Pancreas (tissue), 10 donors: Measurements from ENCODE around the gene TAS2R19. TPM values are rescaled to one million over a fixed set of nuclear protein-coding genes. Genes with fewer than 3 reads are reported as not detected.

Source experiments
- ATAC-seq, 4 donors: fragments of 200-7000 bp; cut with Tn5 transposase; one replicate each; pipeline versions ENCODE4 v1.8.0 to v1.9.1; 2020; ENCODE audit warnings: mild to moderate bottlenecking in 4 of 4, moderate library complexity in 4 of 4
- DNase-seq, 6 donors: peaks; one replicate each; pipeline ENCODE4 v3.0.0-alpha.2; 2020
- FAIRE-seq: peaks from 2 replicates; lab custom pipeline; 2012; peaks lifted over from hg19 to GRCh38; lab: Jason Lieb, UNC
- H3K27ac ChIP-seq, 4 donors: fragments of 200-600 bp; sonication (generic); 1 replicate in 3 of 4; 2 replicates in 1 of 4; pipeline versions ENCODE4 v1.5.0 to v1.8.0; 2020
- H3K27me3 ChIP-seq, 4 donors: fragments of 200-600 bp; one replicate each; pipeline ENCODE4 v1.8.0; 2021
- H3K36me3 ChIP-seq, 3 donors: fragments of 200-600 bp; sonication (generic) in 1 of 3; one replicate each; pipeline versions ENCODE4 v1.5.0 to v1.8.0; 2020 to 2021
- H3K4me1 ChIP-seq, 3 donors: fragments of 200-600 bp; one replicate each; pipeline ENCODE4 v1.8.0; 2021
- H3K4me3 ChIP-seq, 4 donors: fragments of 200-600 bp; sonication (generic) in 2 of 4; one replicate each; pipeline versions ENCODE4 v1.5.0 to v1.8.0; 2020 to 2021
- H3K9me3 ChIP-seq, 4 donors: fragments of 200-600 bp; one replicate each; pipeline ENCODE4 v1.8.0; 2021
- CTCF ChIP-seq, 4 donors: fragments of 200-600 bp; sonication (generic) in 3 of 4; IDR thresholded peaks; one replicate each; pipeline versions ENCODE4 v1.5.0 to v1.8.0; 2021; ENCODE audit warnings: antibody characterized with exemption in 4 of 4
- WGBS, 2 donors: extraction: QIAGEN DNeasy Blood & Tissue Kit; methylation state at CpG; one replicate each; pipeline ENCODE4 v1.1.7; 2013; 5-methylcytosine and 5-hydroxymethylcytosine counted together
- intact Hi-C, 3 donors: fragments of 100-400 bp; cut with DNase I; formaldehyde crosslinking; loops; one replicate each; pipeline versions ENCODE4 v1.11.1 to v1.14.2; 2022
- polyA plus RNA-seq, 2 donors: library from polyadenylated mRNA; stranded (reverse); fragments of 200-250 nt; gene quantifications; one replicate each; pipeline ENCODE4 v1.2.3, GENCODE V29; 2013
- total RNA-seq, 6 donors: library from RNA; stranded (reverse); fragmentation: NEBNext Ultra II Directional in 4 of 6; extraction: Animal tissue kit (Norgen Biotek cat#: 25700) in 4 of 6; gene quantifications; one replicate each; pipeline versions ENCODE4 v1.2.1 to v1.2.4, GENCODE V29; 2021 to 2023
- donor health status: healthy with polysubstance abuse.
- donor health status: DM: no; HTN: no; CAD: no; lungs with moderate emphysema.
- donor health status: DM: no; HTN: no; CAD: no.
- donor health status: control.
- donor health status: control.
- donor health status: Bipolar disorder and iron deficiency.
- donor health status: DM: yes; HTN: yes; CAD: no.
- donor health status: DM: no; HTN: no; CAD: no.
- donor health status: DM: no; HTN: no; CAD: no.
- donor health status: DM: yes; HTN: yes; CAD: no.

TAS2R19 gene
- total and polyA plus RNA-seq, 8 donors, result 0.19 to 2.0 (median 0.89) TPM

- no peaks in the 10 kb centered on the region for H3K27me3 ChIP-seq
- H3K36me3 ChIP-seq, result no peaks in the 10 kb centered on the region
- H3K4me3 ChIP-seq, result no peak within 1 kb of the TSS
- no peaks in the 10 kb centered on the region for H3K4me1 ChIP-seq
- intact Hi-C loops, result no loop called here
- no peaks in the 10 kb centered on the region for H3K9me3 ChIP-seq
- H3K27ac ChIP-seq, result no peak within 1 kb of the TSS
- ATAC-seq (no peak), DNase-seq (no peak), FAIRE-seq (no peak)
- TF ChIP-seq CTCF (IDR thresholded peaks at IDR 0.05), result no peak
Measured at GRCh38 chr12:10998204-10998603, 24.2 kb downstream of the TAS2R19 start, which contains the start of gene TAS2R20. TAS2R20 (minus strand) TSS chr12:10998304; CDS start chr12:10997875, 429 bp downstream.

GRCh38 chr12:10994307-10994706, 28.1 kb downstream of the TAS2R19 start:
- no peak for TF ChIP-seq CTCF (IDR thresholded peaks at IDR 0.05)
- Histone ChIP-seq H3K36me3 (no peaks in the 10 kb centered on the region), H3K27ac (no peak overlapping the region), H3K4me1 (no peaks in the 10 kb centered on the region), H3K27me3 (no peaks in the 10 kb centered on the region), H3K4me3 (no peak overlapping the region), H3K9me3 (peaks cover 0 to 2% (median 0%) of the 10 kb centered on the region in 4 donors)
- intact Hi-C loops, result no loop called here
- FAIRE-seq, result no peak
- WGBS, 2 donors, result 96% methylated on average over 3 of the region's 3 CpGs
- DNase-seq, result no peak
- no peak for ATAC-seq

- Histone ChIP-seq H3K27ac (no peak overlapping the region), H3K4me3 (no peak overlapping the region), H3K4me1 (no peaks in the 10 kb centered on the region), H3K36me3 (no peaks in the 10 kb centered on the region), H3K9me3 (peaks cover 0 to 3% (median 0%) of the 10 kb centered on the region in 4 donors), H3K27me3 (no peaks in the 10 kb centered on the region)
- intact Hi-C loops, result no loop called here
- FAIRE-seq (no peak), DNase-seq (no peak), ATAC-seq (no peak)
- WGBS, 2 donors, result 93 to 95% methylated on average over 2 of the region's 2 CpGs
- TF ChIP-seq CTCF (IDR thresholded peaks at IDR 0.05), result no peak
Measured at GRCh38 chr12:10989107-10989506, 33.3 kb downstream of the TAS2R19 start.

- DNase-seq (no peak), FAIRE-seq (no peak), ATAC-seq (no peak)
- Histone ChIP-seq H3K4me1 (no peaks in the 10 kb centered on the region), H3K27me3 (no peaks in the 10 kb centered on the region), H3K27ac (no peak within 1 kb of the TSS), H3K9me3 (peaks cover 0 to 3% (median 0%) of the 10 kb centered on the region in 4 donors), H3K4me3 (no peak within 1 kb of the TSS), H3K36me3 (no peaks in the 10 kb centered on the region)
- intact Hi-C loops, result no loop called here
- WGBS, 2 donors, result 47% methylated on average over 2 of the region's 2 CpGs
- no peak for TF ChIP-seq CTCF (IDR thresholded peaks at IDR 0.05)
Measured at GRCh38 chr12:10986812-10987211, 35.6 kb downstream of the TAS2R19 start, which contains the start of gene TAS2R50. TAS2R50 (minus strand) TSS chr12:10986912; CDS start chr12:10986860, 52 bp downstream.

GRCh38 chr12:10982244-10982643, 40.2 kb downstream of the TAS2R19 start:
- no peak for TF ChIP-seq CTCF (IDR thresholded peaks at IDR 0.05)
- 94 to 97% methylated on average over 5 of the region's 5 CpGs for WGBS, 2 donors

More at GRCh38 chr12:10982244-10982643, 40.2 kb downstream of the TAS2R19 start:
- no peaks in the 10 kb centered on the region for H3K9me3 ChIP-seq
- no peak for ATAC-seq
- H3K27ac ChIP-seq, result no peak overlapping the region
- H3K4me3 ChIP-seq, result no peak overlapping the region
- H3K27me3 ChIP-seq, result no peaks in the 10 kb centered on the region
- H3K36me3 ChIP-seq, result no peaks in the 10 kb centered on the region
- intact Hi-C loops, result no loop called here
- no peak for FAIRE-seq
- no peak for DNase-seq
- no peaks in the 10 kb centered on the region for H3K4me1 ChIP-seq
